ENCODE measurements around the gene CACNG8. TPM values are rescaled to one million over a fixed set of nuclear protein-coding genes. Genes with fewer than 3 reads are reported as not detected.
A peak's percentile ranks its signal among the peaks of the same experiment; 100 is the strongest.

CACNG8 gene
- total and polyA plus RNA-seq, 3 experiments from 2014 or later = not detected

DNA sequence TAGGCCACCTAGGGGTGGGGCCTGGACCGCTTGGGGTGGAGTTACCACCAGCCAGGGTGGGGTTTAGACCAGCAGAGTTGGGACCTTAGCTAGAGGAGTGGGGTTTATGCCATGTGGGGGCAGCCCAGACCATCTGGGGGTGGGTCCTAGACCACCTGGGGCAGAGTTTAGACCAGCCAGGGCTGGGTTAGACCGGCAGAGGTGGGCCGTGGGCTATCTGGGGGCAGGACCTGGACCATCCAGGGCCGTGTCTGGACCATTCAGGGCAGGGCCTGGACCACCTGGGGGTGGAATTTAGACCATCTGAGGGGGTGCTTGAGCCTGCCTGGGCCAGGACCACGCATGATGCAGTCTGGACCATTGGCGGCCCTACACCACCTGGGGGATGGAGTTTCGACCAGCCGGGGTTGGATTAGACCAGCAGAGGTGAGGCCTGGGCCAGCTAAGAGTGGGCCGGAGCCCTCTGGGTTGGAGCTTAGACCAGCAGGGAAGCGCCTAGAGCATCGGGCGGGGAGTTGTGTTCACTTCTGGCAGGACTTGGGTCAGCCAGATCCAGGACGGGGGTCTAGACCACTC is 18.7 kb downstream of the CACNG8 start:
- no peak overlapping the region for H3K27ac ChIP-seq (ENCODE audit: low read depth, low read length)
- CTCF ChIA-PET = no interaction called here
- no peak for DNase-seq
- no peak overlapping the region for H3K4me3 ChIP-seq (ENCODE audit: low read length)
- POLR2A ChIA-PET = no interaction called here
- Mint-ChIP-seq H3K4me1 (peaks cover 21 to 32% (median 27%) of the 10 kb centered on the region in 3 donors), H3K27ac (no peak overlapping the region), H3K9me3 (peaks cover 0 to 16% (median 13%) of the 10 kb centered on the region in 5 donors), H3K27me3 (peaks cover 43 to 47% of the 10 kb centered on the region in 2 donors), H3K36me3 (peaks cover 0 to 11% (median 0%) of the 10 kb centered on the region in 3 donors), H3K4me3 (peak overlapping the region in 4 of 7 donors; percentile 36 to 73 (median 46))
- peaks cover 8% of the 10 kb centered on the region for H3K4me1 ChIP-seq (ENCODE audit: insufficient read depth, low read length)
- H3K9me3 ChIP-seq (ENCODE audit: low read length) = no peaks in the 10 kb centered on the region
- peaks cover 33% of the 10 kb centered on the region for H3K27me3 ChIP-seq (ENCODE audit: insufficient read depth, low read length, poor library complexity, severe bottlenecking)
- H3K36me3 ChIP-seq (ENCODE audit: insufficient read depth, low read length) = no peaks in the 10 kb centered on the region

DNA sequence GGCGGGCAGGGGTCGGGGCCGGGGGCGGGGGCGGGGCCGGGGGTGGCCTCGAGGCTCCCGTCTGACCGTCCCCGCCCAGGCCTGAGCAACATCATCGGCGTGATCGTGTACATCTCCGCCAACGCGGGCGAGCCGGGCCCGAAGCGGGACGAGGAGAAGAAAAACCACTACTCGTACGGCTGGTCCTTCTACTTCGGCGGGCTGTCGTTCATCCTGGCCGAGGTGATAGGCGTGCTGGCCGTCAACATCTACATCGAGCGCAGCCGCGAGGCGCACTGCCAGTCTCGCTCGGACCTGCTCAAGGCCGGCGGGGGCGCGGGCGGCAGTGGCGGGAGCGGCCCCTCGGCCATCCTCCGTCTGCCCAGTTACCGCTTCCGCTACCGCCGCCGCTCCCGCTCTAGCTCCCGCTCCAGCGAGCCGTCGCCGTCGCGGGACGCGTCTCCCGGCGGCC is 19.3 kb downstream of the CACNG8 start:
- H3K9me3 Mint-ChIP-seq = peaks cover 0 to 16% (median 13%) of the 10 kb centered on the region in 5 donors
- peaks cover 37 to 41% of the 10 kb centered on the region in 2 donors for H3K27me3 Mint-ChIP-seq
- Histone ChIP-seq H3K27ac (ENCODE audit: low read depth, low read length) (no peak overlapping the region), H3K9me3 (ENCODE audit: low read length) (no peaks in the 10 kb centered on the region), H3K4me1 (ENCODE audit: insufficient read depth, low read length) (peaks cover 8% of the 10 kb centered on the region), H3K36me3 (ENCODE audit: insufficient read depth, low read length) (no peaks in the 10 kb centered on the region), H3K27me3 (ENCODE audit: insufficient read depth, low read length, poor library complexity, severe bottlenecking) (peaks cover 33% of the 10 kb centered on the region), H3K4me3 (ENCODE audit: low read length) (no peak overlapping the region)
- CTCF ChIA-PET = no interaction called here
- H3K27ac Mint-ChIP-seq = no peak overlapping the region
- peaks cover 21 to 32% (median 27%) of the 10 kb centered on the region in 3 donors for H3K4me1 Mint-ChIP-seq
- H3K4me3 Mint-ChIP-seq = no peak overlapping the region
- peaks cover 0 to 11% (median 0%) of the 10 kb centered on the region in 3 donors for H3K36me3 Mint-ChIP-seq
- DNase-seq = no peak
- POLR2A ChIA-PET = no interaction called here

DNA sequence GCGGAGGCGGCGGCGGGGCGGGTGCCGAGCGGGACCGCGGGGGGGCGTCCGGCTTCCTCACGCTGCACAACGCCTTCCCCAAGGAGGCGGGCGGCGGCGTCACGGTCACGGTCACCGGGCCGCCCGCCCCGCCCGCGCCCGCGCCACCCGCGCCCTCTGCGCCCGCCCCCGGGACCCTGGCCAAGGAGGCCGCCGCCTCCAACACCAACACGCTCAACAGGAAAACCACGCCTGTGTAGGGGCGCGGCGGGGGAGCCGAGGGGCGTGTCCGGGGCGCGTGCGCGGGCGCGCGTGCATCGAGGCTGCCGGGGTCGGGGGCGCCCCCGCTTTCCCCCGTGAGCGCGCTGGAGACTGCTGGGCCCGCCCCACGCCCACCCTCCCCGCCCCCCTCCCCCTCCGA is 19.9 kb downstream of the CACNG8 start:
- peaks cover 33 to 35% of the 10 kb centered on the region in 2 donors for H3K27me3 Mint-ChIP-seq
- DNase-seq = no peak
- peaks cover 0 to 14% (median 12%) of the 10 kb centered on the region in 5 donors for H3K9me3 Mint-ChIP-seq
- H3K27ac Mint-ChIP-seq = no peak overlapping the region
- CTCF ChIA-PET = no interaction called here
- no peak overlapping the region for H3K4me3 Mint-ChIP-seq
- Histone ChIP-seq H3K27me3 (ENCODE audit: insufficient read depth, low read length, poor library complexity, severe bottlenecking) (peaks cover 32% of the 10 kb centered on the region), H3K4me1 (ENCODE audit: insufficient read depth, low read length) (peaks cover 8% of the 10 kb centered on the region), H3K4me3 (ENCODE audit: low read length) (no peak overlapping the region), H3K9me3 (ENCODE audit: low read length) (no peaks in the 10 kb centered on the region), H3K36me3 (ENCODE audit: insufficient read depth, low read length) (no peaks in the 10 kb centered on the region), H3K27ac (ENCODE audit: low read depth, low read length) (no peak overlapping the region)
- peaks cover 0 to 9% (median 0%) of the 10 kb centered on the region in 3 donors for H3K36me3 Mint-ChIP-seq
- POLR2A ChIA-PET = no interaction called here
- peaks cover 18 to 28% (median 24%) of the 10 kb centered on the region in 3 donors for H3K4me1 Mint-ChIP-seq

DNA sequence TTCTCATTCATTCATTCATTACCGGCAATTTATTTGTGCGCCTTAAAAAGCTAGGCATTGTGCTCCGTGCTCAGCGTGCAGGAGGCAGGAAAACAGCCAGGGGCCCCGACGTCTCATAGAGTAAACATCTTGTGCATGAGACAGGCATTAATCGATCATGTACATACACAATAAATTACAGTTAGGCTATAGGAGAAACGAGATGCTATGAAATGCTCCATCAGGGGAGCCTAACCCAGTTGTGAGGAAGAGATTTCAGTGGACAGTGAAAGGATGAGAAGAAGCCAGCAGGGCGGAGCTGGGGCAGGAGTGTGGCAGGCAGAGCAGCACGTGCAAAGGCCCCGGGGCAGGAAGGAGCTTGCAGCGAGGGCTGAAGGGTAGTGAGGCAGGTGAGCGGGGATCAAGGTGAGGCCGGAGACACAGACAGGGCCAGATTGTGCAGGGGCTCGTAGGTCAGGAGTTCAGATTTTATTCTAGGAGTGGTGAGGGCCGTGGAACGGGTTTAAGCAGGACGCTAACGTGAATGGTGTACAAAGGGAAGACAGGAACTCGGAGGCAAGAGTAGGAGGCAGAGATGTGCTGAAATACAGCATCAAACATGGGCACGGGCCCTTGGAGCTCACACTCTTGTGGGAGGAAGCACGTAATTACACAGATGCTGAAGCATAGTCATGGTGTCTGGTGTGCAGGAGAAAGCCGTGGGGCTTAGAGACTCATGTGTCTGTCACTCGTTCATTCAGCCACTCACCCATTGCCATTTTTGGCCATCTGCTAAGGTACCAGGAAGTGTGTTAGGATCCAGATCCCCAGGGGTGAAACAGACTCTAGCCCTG is 20.9 kb downstream of the CACNG8 start:
- H3K27me3 Mint-ChIP-seq = peaks cover 29 to 30% of the 10 kb centered on the region in 2 donors
- ChIA-PET CTCF (no interaction called here), POLR2A (no interaction called here)
- Histone ChIP-seq H3K27ac (ENCODE audit: low read depth, low read length) (no peak overlapping the region), H3K27me3 (ENCODE audit: insufficient read depth, low read length, poor library complexity, severe bottlenecking) (peaks cover 24% of the 10 kb centered on the region), H3K4me3 (ENCODE audit: low read length) (no peak overlapping the region), H3K4me1 (ENCODE audit: insufficient read depth, low read length) (no peaks in the 10 kb centered on the region), H3K9me3 (ENCODE audit: low read length) (no peaks in the 10 kb centered on the region), H3K36me3 (ENCODE audit: insufficient read depth, low read length) (no peaks in the 10 kb centered on the region)
- DNase-seq = no peak
- H3K27ac Mint-ChIP-seq = no peak overlapping the region
- H3K4me3 Mint-ChIP-seq = no peak overlapping the region
- peaks cover 13 to 24% (median 18%) of the 10 kb centered on the region in 3 donors for H3K4me1 Mint-ChIP-seq
- H3K36me3 Mint-ChIP-seq = peaks cover 0 to 7% (median 0%) of the 10 kb centered on the region in 3 donors
- peaks cover 0 to 14% (median 12%) of the 10 kb centered on the region in 5 donors for H3K9me3 Mint-ChIP-seq

DNA sequence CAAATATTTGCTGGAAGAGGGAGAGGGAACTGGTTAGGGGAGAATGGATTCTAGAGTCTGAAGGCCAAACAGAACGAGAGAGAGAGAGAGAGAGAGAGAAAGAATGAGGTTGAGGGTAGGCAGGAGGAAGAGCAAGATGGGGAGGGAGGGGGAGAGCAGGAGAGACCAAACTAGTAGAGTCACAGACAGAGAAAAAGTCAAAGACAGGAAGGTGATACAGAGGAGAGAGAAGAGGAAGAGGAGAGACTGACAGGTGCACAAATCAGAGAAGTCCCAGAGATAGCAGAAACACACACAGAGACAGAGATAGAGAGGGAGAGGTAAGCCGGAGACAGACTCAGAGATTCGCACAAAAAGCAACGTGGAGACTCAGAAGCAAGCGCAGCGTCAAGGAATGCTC is 23.1 kb downstream of the CACNG8 start:
- Mint-ChIP-seq H3K4me3 (no peak overlapping the region), H3K9me3 (peaks cover 0 to 5% (median 4%) of the 10 kb centered on the region in 5 donors), H3K27me3 (peaks cover 13 to 17% of the 10 kb centered on the region in 2 donors), H3K36me3 (peaks cover 0 to 4% (median 0%) of the 10 kb centered on the region in 3 donors), H3K4me1 (peaks cover 4 to 8% (median 4%) of the 10 kb centered on the region in 3 donors), H3K27ac (no peak overlapping the region)
- H3K27ac ChIP-seq (ENCODE audit: low read depth, low read length) = no peak overlapping the region
- ChIA-PET CTCF (no interaction called here), POLR2A (no interaction called here)
- no peak overlapping the region for H3K4me3 ChIP-seq (ENCODE audit: low read length)
- H3K27me3 ChIP-seq (ENCODE audit: insufficient read depth, low read length, poor library complexity, severe bottlenecking) = peaks cover 18% of the 10 kb centered on the region
- no peaks in the 10 kb centered on the region for H3K9me3 ChIP-seq (ENCODE audit: low read length)
- no peaks in the 10 kb centered on the region for H3K4me1 ChIP-seq (ENCODE audit: insufficient read depth, low read length)
- DNase-seq = no peak
- no peaks in the 10 kb centered on the region for H3K36me3 ChIP-seq (ENCODE audit: insufficient read depth, low read length)

DNA sequence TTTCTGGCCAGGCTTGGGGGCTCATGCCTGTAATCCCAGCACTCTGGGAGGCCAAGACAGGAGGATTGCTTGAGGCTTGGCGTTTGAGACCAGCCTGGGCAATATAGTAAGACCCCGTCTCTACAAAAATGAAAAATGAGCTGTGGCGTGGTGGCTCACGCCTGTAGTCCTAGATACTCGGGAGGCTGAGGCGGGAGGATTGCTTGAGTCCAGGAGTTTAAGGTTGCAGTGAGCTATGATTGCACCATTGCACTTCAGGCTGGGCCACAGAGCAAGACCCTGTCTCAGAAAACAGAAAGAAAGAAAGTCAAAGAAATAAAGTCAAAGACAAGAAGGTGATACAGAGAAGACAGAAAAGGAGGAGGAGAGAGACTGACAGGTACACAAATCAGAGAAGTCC is 26.2 kb downstream of the CACNG8 start:
- H3K27me3 ChIP-seq (ENCODE audit: insufficient read depth, low read length, poor library complexity, severe bottlenecking) = peaks cover 16% of the 10 kb centered on the region
- CTCF ChIA-PET = no interaction called here
- H3K4me1 ChIP-seq (ENCODE audit: insufficient read depth, low read length) = no peaks in the 10 kb centered on the region
- H3K9me3 ChIP-seq (ENCODE audit: low read length) = no peaks in the 10 kb centered on the region
- H3K4me1 Mint-ChIP-seq = peaks cover 0 to 5% (median 4%) of the 10 kb centered on the region in 3 donors
- no peak overlapping the region for H3K27ac ChIP-seq (ENCODE audit: low read depth, low read length)
- no peak for DNase-seq
- POLR2A ChIA-PET = no interaction called here
- H3K36me3 ChIP-seq (ENCODE audit: insufficient read depth, low read length) = no peaks in the 10 kb centered on the region
- H3K4me3 ChIP-seq (ENCODE audit: low read length) = no peak overlapping the region
- peaks cover 0 to 2% (median 0%) of the 10 kb centered on the region in 5 donors for H3K9me3 Mint-ChIP-seq
- H3K27ac Mint-ChIP-seq = no peak overlapping the region
- H3K36me3 Mint-ChIP-seq = peaks cover 0 to 4% (median 0%) of the 10 kb centered on the region in 3 donors
- peak overlapping the region in 1 of 7 donors; percentile 59 for H3K4me3 Mint-ChIP-seq
- H3K27me3 Mint-ChIP-seq = peaks cover 18 to 24% of the 10 kb centered on the region in 2 donors

DNA sequence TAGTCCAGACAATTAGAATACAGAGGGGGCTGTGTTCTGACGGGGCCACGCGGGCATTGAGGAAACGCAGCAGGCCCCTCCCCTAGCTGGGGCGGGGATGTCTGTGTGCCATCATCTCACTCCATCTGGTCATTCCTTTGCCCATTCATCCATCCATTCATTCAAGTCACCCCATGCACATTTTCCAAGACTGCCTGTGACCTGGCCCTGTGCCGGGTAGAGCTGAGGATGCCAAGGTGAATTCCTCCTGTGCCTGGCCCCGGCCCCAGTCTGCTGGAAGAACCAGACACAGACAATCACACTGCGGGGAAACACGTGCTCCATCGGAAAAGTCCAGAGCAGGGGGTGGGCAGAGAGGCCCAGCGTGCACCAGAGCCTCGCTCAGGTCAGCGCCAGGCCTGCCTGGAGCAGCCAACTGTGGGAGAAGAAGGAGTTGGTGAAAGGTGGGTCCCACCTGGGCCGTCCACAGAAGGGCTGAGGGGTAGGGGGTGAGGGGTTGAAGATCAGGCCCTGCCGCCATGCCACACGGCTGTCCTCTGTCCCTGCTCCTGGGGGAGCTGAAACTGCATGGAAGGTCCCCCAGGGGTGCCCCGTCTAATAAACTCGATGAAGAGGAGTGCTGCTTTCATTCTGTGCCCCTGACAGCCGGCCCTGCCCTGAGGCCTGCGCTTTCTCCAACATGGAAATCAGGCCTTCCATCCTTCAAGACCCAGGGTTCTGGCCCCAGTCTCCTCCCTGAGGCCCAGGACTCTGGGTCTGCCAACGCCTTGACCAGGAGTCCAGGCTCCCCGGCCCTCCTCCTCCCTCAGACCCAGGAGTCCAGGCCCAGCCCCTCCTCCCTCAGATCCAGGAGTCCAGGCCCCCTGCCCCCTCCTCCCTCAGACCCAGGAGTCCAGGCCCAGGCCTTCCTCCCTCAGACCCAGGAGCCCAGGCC is 27.1 kb downstream of the CACNG8 start:
- Histone ChIP-seq H3K9me3 (ENCODE audit: low read length) (no peaks in the 10 kb centered on the region), H3K27me3 (ENCODE audit: insufficient read depth, low read length, poor library complexity, severe bottlenecking) (peaks cover 15% of the 10 kb centered on the region), H3K36me3 (ENCODE audit: insufficient read depth, low read length) (no peaks in the 10 kb centered on the region), H3K27ac (ENCODE audit: low read depth, low read length) (no peak overlapping the region), H3K4me3 (ENCODE audit: low read length) (no peak overlapping the region), H3K4me1 (ENCODE audit: insufficient read depth, low read length) (no peaks in the 10 kb centered on the region)
- H3K27ac Mint-ChIP-seq = no peak overlapping the region
- H3K36me3 Mint-ChIP-seq = peaks cover 0 to 4% (median 0%) of the 10 kb centered on the region in 3 donors
- H3K27me3 Mint-ChIP-seq = peaks cover 24 to 33% of the 10 kb centered on the region in 2 donors
- no peak overlapping the region for H3K4me3 Mint-ChIP-seq
- POLR2A ChIA-PET = no interaction called here
- peaks cover 0 to 5% (median 4%) of the 10 kb centered on the region in 3 donors for H3K4me1 Mint-ChIP-seq
- CTCF ChIA-PET = no interaction called here
- peaks cover 0 to 2% (median 0%) of the 10 kb centered on the region in 5 donors for H3K9me3 Mint-ChIP-seq
- DNase-seq = no peak
